H1 (cell line): ENCODE measurements around the gene ANKS1B. TPM values are rescaled to one million over a fixed set of nuclear protein-coding genes. Genes with fewer than 3 reads are reported as not detected.

Experiments
- CTCF ChIA-PET: fragments of 300-600 bp; sonication (Branson Sonifier 250); formaldehyde crosslinking; loops from one replicate; lab custom pipeline; 2021; ENCODE audit not compliant: partially characterized antibody; lab: Charles Lee
- POLR2A ChIA-PET: fragments of 300-600 bp; sonication (Branson Sonifier 250); formaldehyde crosslinking; loops from one replicate; lab custom pipeline; 2021; ENCODE audit warnings: inconsistent platforms; ENCODE audit not compliant: partially characterized antibody; lab: Charles Lee
- DNase-seq, 2 experiments: peaks; one replicate each; pipeline versions ENCODE4 v3.0.0 to v3.0.0-alpha.2; 2010 to 2022; ENCODE audit warnings: low spot score in 2 of 2, low read depth in 1 of 2, mixed read lengths in 1 of 2
- FAIRE-seq: peaks from 2 replicates; lab custom pipeline; 2011; peaks lifted over from hg19 to GRCh38; lab: Jason Lieb, UNC
- H2AFZ ChIP-seq: 2 replicates; pipeline ENCODE4 v1.8.1; 2012; ENCODE audit warnings: low read length, inconsistent platforms
- H2AK5ac ChIP-seq: 2 replicates; pipeline ENCODE4 v1.6.1; 2013; ENCODE audit warnings: low read depth, low read length
- H2BK120ac ChIP-seq: replicated peaks from 2 replicates; pipeline ENCODE3; 2013; ENCODE audit warnings: low read depth, low read length, inconsistent platforms
- H2BK12ac ChIP-seq: 2 replicates; pipeline ENCODE4 v1.6.1; 2013; ENCODE audit warnings: low read depth, low read length
- H2BK15ac ChIP-seq: 2 replicates; pipeline ENCODE4 v1.6.1; 2013; ENCODE audit warnings: low read length
- H2BK20ac ChIP-seq: 2 replicates; pipeline ENCODE4 v1.6.1; 2013; ENCODE audit warnings: low read length
- H2BK5ac ChIP-seq: 2 replicates; pipeline ENCODE4 v1.6.1; 2013; ENCODE audit warnings: low read depth, low read length
- H3K14ac ChIP-seq: 2 replicates; pipeline ENCODE4 v1.6.1; 2013; ENCODE audit warnings: inconsistent platforms; ENCODE audit not compliant: insufficient read length
- H3K18ac ChIP-seq: 2 replicates; pipeline ENCODE4 v1.6.1; 2013; ENCODE audit warnings: low read length; ENCODE audit errors: extremely low read depth
- H3K23ac ChIP-seq: 2 replicates; pipeline ENCODE4 v1.6.1; 2013; ENCODE audit warnings: inconsistent platforms; ENCODE audit not compliant: insufficient read length
- H3K23me2 ChIP-seq: 2 replicates; pipeline ENCODE4 v1.6.1; 2013; ENCODE audit warnings: low read depth, low read length
- H3K27ac ChIP-seq: 2 replicates; pipeline ENCODE4 v1.6.1; 2011; ENCODE audit warnings: low read depth, low read length, inconsistent platforms
- H3K27me3 ChIP-seq, 4 experiments: replicated peaks in 1 of 4; 1 replicate in 1 of 4; 2 replicates in 3 of 4; pipeline versions ENCODE4 v1.6.1 to v1.8.1; 2011 to 2013; ENCODE audit warnings: low read length in 3 of 4, mild to moderate bottlenecking in 3 of 4, inconsistent platforms in 2 of 4, mixed read lengths in 2 of 4, moderate library complexity in 1 of 4; ENCODE audit not compliant: control insufficient read depth in 3 of 4, insufficient read depth in 3 of 4; ENCODE audit errors: extremely low read depth in 1 of 4
- H3K36me3 ChIP-seq, 4 experiments: 2 replicates each; pipeline versions ENCODE4 v1.6.1 to v1.8.1; 2011 to 2013; ENCODE audit warnings: mild to moderate bottlenecking in 4 of 4, low read length in 3 of 4, moderate library complexity in 2 of 4, control low read depth in 1 of 4, inconsistent platforms in 1 of 4; ENCODE audit not compliant: insufficient read depth in 4 of 4, control insufficient read depth in 2 of 4
- H3K4ac ChIP-seq: replicated peaks from 2 replicates; pipeline ENCODE3; 2013; ENCODE audit warnings: low read length, low read depth, mixed read lengths, inconsistent platforms; ENCODE audit not compliant: insufficient read length
- H3K4me1 ChIP-seq, 4 experiments: replicated peaks in 1 of 4; 1 replicate in 1 of 4; 2 replicates in 3 of 4; pipeline versions ENCODE4 v1.6.1 to v1.8.1; 2011 to 2013; ENCODE audit warnings: low read length in 3 of 4, inconsistent platforms in 2 of 4, mixed read lengths in 1 of 4; ENCODE audit not compliant: insufficient read depth in 4 of 4, control insufficient read depth in 3 of 4
- H3K4me2 ChIP-seq, 2 experiments: 2 replicates each; pipeline versions ENCODE4 v1.6.1 to v1.8.1; 2011 to 2013; ENCODE audit warnings: low read depth in 2 of 2, low read length in 2 of 2, control low read depth in 1 of 2, inconsistent platforms in 1 of 2, mild to moderate bottlenecking in 1 of 2; ENCODE audit not compliant: insufficient read depth in 1 of 2
- H3K4me3 ChIP-seq, 4 experiments: fragments of 200-600, 300-600 bp in 1 of 4; sonication (generic), shearing (Covaris generic), sonication (Bioruptor Twin) in 1 of 4; 2 replicates each; pipeline versions ENCODE4 v1.5.1 to v1.8.1; 2011 to 2016; ENCODE audit warnings: low read length in 4 of 4, low read depth in 3 of 4, control low read depth in 2 of 4, inconsistent platforms in 2 of 4, mild to moderate bottlenecking in 2 of 4, mixed read lengths in 1 of 4, moderate library complexity in 1 of 4; ENCODE audit not compliant: insufficient read depth in 2 of 4; ENCODE audit errors: extremely low read depth in 1 of 4
- H3K56ac ChIP-seq: replicated peaks from 2 replicates; pipeline ENCODE3; 2013; ENCODE audit warnings: low read depth, mild to moderate bottlenecking, mixed read lengths, low read length, inconsistent platforms; ENCODE audit not compliant: insufficient read length
- H3K79me1 ChIP-seq: 2 replicates; pipeline ENCODE4 v1.6.1; 2013; ENCODE audit warnings: low read depth, low read length, control low read depth
- H3K79me2 ChIP-seq, 2 experiments: 2 replicates each; pipeline versions ENCODE4 v1.6.1 to v1.8.1; 2012 to 2013; ENCODE audit warnings: low read length in 2 of 2, mild to moderate bottlenecking in 2 of 2, inconsistent platforms in 1 of 2; ENCODE audit not compliant: insufficient read depth in 2 of 2, control insufficient read depth in 1 of 2
- H3K9ac ChIP-seq, 4 experiments: replicated peaks in 1 of 4; 1 replicate in 1 of 4; 2 replicates in 3 of 4; pipeline versions ENCODE4 v1.6.1 to v1.8.1; 2011 to 2013; ENCODE audit warnings: low read depth in 3 of 4, low read length in 3 of 4, control low read depth in 2 of 4, mild to moderate bottlenecking in 2 of 4, moderate library complexity in 2 of 4, inconsistent platforms in 1 of 4; ENCODE audit errors: extremely low read depth in 1 of 4
- H3K9me3 ChIP-seq, 2 experiments: 2 replicates each; pipeline versions ENCODE4 v1.6.1 to v1.8.1; 2012 to 2013; ENCODE audit warnings: mild to moderate bottlenecking in 2 of 2, moderate library complexity in 2 of 2, control low read depth in 1 of 2, inconsistent platforms in 1 of 2, low read depth in 1 of 2, low read length in 1 of 2, mixed read lengths in 1 of 2; ENCODE audit not compliant: insufficient read depth in 2 of 2
- H4K20me1 ChIP-seq, 2 experiments: replicated peaks in 1 of 2; 2 replicates each; pipeline versions ENCODE3 to v1.8.1; 2011 to 2013; ENCODE audit warnings: inconsistent platforms in 2 of 2, low read length in 2 of 2, mild to moderate bottlenecking in 1 of 2; ENCODE audit not compliant: insufficient read depth in 2 of 2, control insufficient read depth in 1 of 2
- H4K5ac ChIP-seq: 2 replicates; pipeline ENCODE4 v1.6.1; 2013; ENCODE audit warnings: low read length, low read depth, mixed read lengths, inconsistent platforms; ENCODE audit not compliant: insufficient read length
- H4K8ac ChIP-seq: 2 replicates; pipeline ENCODE4 v1.8.0; 2013; ENCODE audit warnings: mild to moderate bottlenecking, moderate library complexity, low read length, inconsistent platforms; ENCODE audit not compliant: insufficient read depth; ENCODE audit errors: extremely low read depth
- H4K91ac ChIP-seq: replicated peaks from 2 replicates; pipeline ENCODE3; 2013; ENCODE audit warnings: low read length, mixed read lengths, inconsistent platforms; ENCODE audit not compliant: insufficient read length
- EP300 ChIP-seq, 2 experiments: IDR thresholded peaks; 1 replicate in 1 of 2; 2 replicates in 1 of 2; pipeline ENCODE4 v1.6.1; 2011 to 2012; ENCODE audit warnings: low read depth in 2 of 2, low read length in 2 of 2, mild to moderate bottlenecking in 2 of 2, borderline replicate concordance in 1 of 2, inconsistent platforms in 1 of 2, moderate library complexity in 1 of 2
- MAX ChIP-seq: IDR thresholded peaks from 2 replicates; pipeline ENCODE4 v1.6.1; 2012; ENCODE audit warnings: inconsistent platforms
- SP4 ChIP-seq: IDR thresholded peaks from 2 replicates; pipeline ENCODE4 v1.6.1; 2012; ENCODE audit warnings: low read length, inconsistent platforms
- SUZ12 ChIP-seq: fragments of 200-600 bp; sonication (generic); IDR thresholded peaks from 2 replicates; pipeline ENCODE4 v1.6.1; 2012; ENCODE audit warnings: mild to moderate bottlenecking, inconsistent platforms, low read length, moderate library complexity, mixed read lengths
- TAF7 ChIP-seq: optimal IDR thresholded peaks from 2 replicates; pipeline ENCODE3; 2011; ENCODE audit warnings: low read depth, mild to moderate bottlenecking, inconsistent platforms, low read length, moderate library complexity, borderline replicate concordance
- YY1 ChIP-seq: IDR thresholded peaks from 2 replicates; pipeline ENCODE4 v1.6.1; 2011; ENCODE audit warnings: low read depth, mild to moderate bottlenecking, low read length
- WGBS, 2 experiments: shearing (Covaris generic) in 1 of 2; methylation state at CpG; one replicate each; pipeline versions ENCODE4 v1.1.6 to v1.1.7; 2013 to 2015; ENCODE audit warnings: low lambda C conversion rate in 2 of 2, mixed read lengths in 2 of 2, inconsistent platforms in 1 of 2, low coverage in 1 of 2, missing lambda C conversion rate in 1 of 2; ENCODE audit not compliant: insufficient replicate concordance in 2 of 2, insufficient coverage in 1 of 2, insufficient read length in 1 of 2; ENCODE audit errors: extremely low coverage in 1 of 2, missing lambda C conversion rate in 1 of 2; 5-methylcytosine and 5-hydroxymethylcytosine counted together
- polyA plus RNA-seq, 7 experiments: library from polyadenylated mRNA; depleted of rRNA in 3 of 7; stranded (reverse) in 5 of 7; unstranded in 2 of 7; fragments of >200 nt in 5 of 7; fragments of 200-250 nt in 2 of 7; gene quantifications; 1 replicate in 5 of 7; 2 replicates in 1 of 7; 4 replicates in 1 of 7; pipeline versions ENCODE4 v1.2.1 to v1.2.3, GENCODE V29; 2011 to 2013; ENCODE audit warnings: missing spikeins in 2 of 7, mixed read lengths in 2 of 7
- total RNA-seq: library from RNA; stranded (reverse); fragmentation: NEBNext Ultra II Directional; extraction: Animal tissue kit (Norgen Biotek cat#: 25700); gene quantifications from 2 replicates; pipeline ENCODE4 v1.2.1, GENCODE V29; 2021

ANKS1B gene
- total and polyA plus RNA-seq, 2 of the 8 experiments (the other 6 are each of a cell fraction or from before 2014, with no cell fraction given), result 2.7 to 6.1 TPM

- Histone ChIP-seq H3K4me2 (no peak overlapping the region), H3K56ac (no peak overlapping the region), H3K79me1 (no peaks in the 10 kb centered on the region), H2BK5ac (no peak overlapping the region), H4K5ac (no peak overlapping the region), H2BK20ac (no peak overlapping the region), H2BK12ac (no peak overlapping the region), H4K91ac (no peak overlapping the region), H3K9ac (no peak overlapping the region), H3K36me3 (no peaks in the 10 kb centered on the region), H3K23ac (no peak overlapping the region), H3K4me3 (no peak overlapping the region), H3K23me2 (no peaks in the 10 kb centered on the region), H2BK15ac (no peak overlapping the region), H3K4me1 (peaks cover 0 to 3% (median 0%) of the 10 kb centered on the region in 4 experiments; a peak in 1 of 7 replicates), H3K4ac (no peak overlapping the region), H3K27ac (no peak overlapping the region), H3K14ac (no peak overlapping the region), H3K27me3 (no peaks in the 10 kb centered on the region), H2AK5ac (no peak overlapping the region), H3K79me2 (no peaks in the 10 kb centered on the region), H3K9me3 (no peaks in the 10 kb centered on the region), H3K18ac (no peak overlapping the region), H2AFZ (no peak overlapping the region), H4K8ac (no peak overlapping the region), H2BK120ac (no peak overlapping the region), H4K20me1 (no peaks in the 10 kb centered on the region)
- FAIRE-seq (no peak), DNase-seq (peak in 1 of 2 experiments; percentile 23)
- ChIA-PET POLR2A (no interaction called here), CTCF (interaction anchor here (2.6 kb wide), 1 partner anchor 25 kb away, joined by 5 read pairs; no protein-coding TSS in a partner anchor)
- WGBS, 2 experiments, result 95% methylated on average over 4 of the region's 4 CpGs; no CpG with 5 or more reads in 1 of the 2 experiments
- TF ChIP-seq YY1, result no peak
- no peak for TF ChIP-seq TAF7
- TF ChIP-seq EP300 (IDR thresholded peaks at IDR 0.05; ENCODE audit: borderline replicate concordance in 1 of 2, low read depth in 2 of 2, low read length in 2 of 2), result no peak
- no peak for TF ChIP-seq MAX
- TF ChIP-seq SUZ12, result no peak
- no peak for TF ChIP-seq SP4
These were observed 529.2 kb downstream of the ANKS1B start for GRCh38 chr12:99455350-99456035.
